Skeletal muscle tissue (tissue), 4 donors: ENCODE results near the gene PAK3. TPM values are rescaled to one million over a fixed set of nuclear protein-coding genes. Genes with fewer than 3 reads are reported as not detected.

ENCODE experiments used
- H3K27ac ChIP-seq: one replicate; pipeline ENCODE4 v1.7.0; 2013; ENCODE audit warnings: mild to moderate bottlenecking, low read depth, low read length, inconsistent platforms
- H3K27me3 ChIP-seq, 3 donors: one replicate each; pipeline ENCODE4 v1.7.0; 2013; ENCODE audit warnings: low read length in 3 of 3; ENCODE audit not compliant: control insufficient read depth in 3 of 3, insufficient read depth in 3 of 3
- H3K36me3 ChIP-seq, 3 donors: one replicate each; pipeline ENCODE4 v1.7.0; 2013; ENCODE audit warnings: low read length in 3 of 3; ENCODE audit not compliant: control insufficient read depth in 3 of 3, insufficient read depth in 3 of 3
- H3K4me1 ChIP-seq, 3 donors: one replicate each; pipeline ENCODE4 v1.7.0; 2013; ENCODE audit warnings: low read length in 3 of 3, mild to moderate bottlenecking in 3 of 3; ENCODE audit not compliant: control insufficient read depth in 3 of 3, insufficient read depth in 3 of 3
- H3K4me3 ChIP-seq, 3 donors: one replicate each; pipeline ENCODE4 v1.7.0; 2013; ENCODE audit warnings: low read length in 3 of 3
- H3K9ac ChIP-seq, 3 donors: one replicate each; pipeline ENCODE4 v1.7.0; 2013; ENCODE audit warnings: low read length in 3 of 3, mild to moderate bottlenecking in 3 of 3, moderate library complexity in 2 of 3, low read depth in 1 of 3
- H3K9me3 ChIP-seq, 3 donors: one replicate each; pipeline ENCODE4 v1.7.0; 2013; ENCODE audit warnings: low read length in 3 of 3; ENCODE audit not compliant: control insufficient read depth in 3 of 3
- total RNA-seq: library from RNA; depleted of rRNA; stranded (reverse); fragments of >200 nt; gene quantifications from one replicate; pipeline ENCODE4 v1.2.3, GENCODE V29; 2014
- donor health status: Osteomylitis.

PAK3 gene
- total RNA-seq, 1 donor from 2014 or later = 4.7 TPM

- Histone ChIP-seq H3K4me3 (no peak overlapping the region), H3K4me1 (no peaks in the 10 kb centered on the region), H3K9ac (no peak overlapping the region), H3K27me3 (peaks cover 0 to 2% (median 0%) of the 10 kb centered on the region in 3 donors), H3K27ac (no peak overlapping the region), H3K36me3 (no peaks in the 10 kb centered on the region), H3K9me3 (no peaks in the 10 kb centered on the region)
These were observed 72.3 kb downstream of the PAK3 start for GRCh38 chrX:111168314-111168713.

- Histone ChIP-seq H3K4me1 (no peaks in the 10 kb centered on the region), H3K36me3 (no peaks in the 10 kb centered on the region), H3K9me3 (no peaks in the 10 kb centered on the region), H3K27me3 (peaks cover 0 to 2% (median 0%) of the 10 kb centered on the region in 3 donors), H3K27ac (no peak overlapping the region), H3K9ac (no peak overlapping the region), H3K4me3 (no peak overlapping the region)
These were observed 73.2 kb downstream of the PAK3 start for GRCh38 chrX:111169141-111169540.

- Histone ChIP-seq H3K9ac (no peak overlapping the region), H3K27ac (no peak overlapping the region), H3K27me3 (peaks cover 0 to 2% (median 0%) of the 10 kb centered on the region in 3 donors), H3K4me3 (no peak overlapping the region), H3K9me3 (no peaks in the 10 kb centered on the region), H3K4me1 (no peaks in the 10 kb centered on the region), H3K36me3 (no peaks in the 10 kb centered on the region)
These were observed 74.0 kb downstream of the PAK3 start for GRCh38 chrX:111170017-111170416.

- Histone ChIP-seq H3K4me1 (no peaks in the 10 kb centered on the region), H3K27me3 (no peaks in the 10 kb centered on the region), H3K27ac (no peak overlapping the region), H3K4me3 (no peak overlapping the region), H3K9ac (no peak overlapping the region), H3K9me3 (no peaks in the 10 kb centered on the region), H3K36me3 (no peaks in the 10 kb centered on the region)
These were observed 84.8 kb downstream of the PAK3 start for GRCh38 chrX:111180750-111181240.

GRCh38 chrX:111181951-111182350 lies 86.0 kb downstream of the PAK3 start:
- H3K4me3 ChIP-seq = no peak overlapping the region
- H3K36me3 ChIP-seq = no peaks in the 10 kb centered on the region
- no peak overlapping the region for H3K9ac ChIP-seq
- no peaks in the 10 kb centered on the region for H3K4me1 ChIP-seq
- H3K27ac ChIP-seq = no peak overlapping the region
- no peaks in the 10 kb centered on the region for H3K27me3 ChIP-seq
- H3K9me3 ChIP-seq = no peaks in the 10 kb centered on the region

GRCh38 chrX:111182997-111183396 lies 87.0 kb downstream of the PAK3 start:
- Histone ChIP-seq H3K27me3 (no peaks in the 10 kb centered on the region), H3K9ac (no peak overlapping the region), H3K4me3 (no peak overlapping the region), H3K9me3 (no peaks in the 10 kb centered on the region), H3K27ac (no peak overlapping the region), H3K36me3 (no peaks in the 10 kb centered on the region), H3K4me1 (no peaks in the 10 kb centered on the region)

GRCh38 chrX:111191598-111191997 lies 95.6 kb downstream of the PAK3 start:
- H3K9me3 ChIP-seq = no peaks in the 10 kb centered on the region
- no peaks in the 10 kb centered on the region for H3K4me1 ChIP-seq
- no peak overlapping the region for H3K4me3 ChIP-seq
- H3K36me3 ChIP-seq = no peaks in the 10 kb centered on the region
- H3K27me3 ChIP-seq = peaks cover 0 to 4% (median 0%) of the 10 kb centered on the region in 3 donors
- no peak overlapping the region for H3K9ac ChIP-seq
- H3K27ac ChIP-seq = no peak overlapping the region

GRCh38 chrX:111199505-111199904 lies 103.5 kb downstream of the PAK3 start:
- H3K9ac ChIP-seq = no peak overlapping the region
- no peaks in the 10 kb centered on the region for H3K9me3 ChIP-seq
- no peaks in the 10 kb centered on the region for H3K36me3 ChIP-seq
- H3K4me1 ChIP-seq = no peaks in the 10 kb centered on the region
- H3K4me3 ChIP-seq = no peak overlapping the region
- H3K27me3 ChIP-seq = peaks cover 0 to 5% (median 0%) of the 10 kb centered on the region in 3 donors
- H3K27ac ChIP-seq = no peak overlapping the region

GRCh38 chrX:111200327-111200726 lies 104.3 kb downstream of the PAK3 start:
- Histone ChIP-seq H3K4me3 (no peak overlapping the region), H3K9me3 (no peaks in the 10 kb centered on the region), H3K36me3 (no peaks in the 10 kb centered on the region), H3K4me1 (no peaks in the 10 kb centered on the region), H3K27me3 (peaks cover 0 to 5% (median 0%) of the 10 kb centered on the region in 3 donors), H3K9ac (no peak overlapping the region), H3K27ac (no peak overlapping the region)

- no peaks in the 10 kb centered on the region for H3K36me3 ChIP-seq
- no peaks in the 10 kb centered on the region for H3K27me3 ChIP-seq
- H3K4me1 ChIP-seq = no peaks in the 10 kb centered on the region
- H3K27ac ChIP-seq = no peak overlapping the region
- H3K4me3 ChIP-seq = no peak overlapping the region
- H3K9me3 ChIP-seq = no peaks in the 10 kb centered on the region
- H3K9ac ChIP-seq = no peak overlapping the region
These were observed 111.9 kb downstream of the PAK3 start for GRCh38 chrX:111207851-111208250.
